K562 (cell line): Measurements from ENCODE around the gene CABLES1. TPM values are rescaled to one million over a fixed set of nuclear protein-coding genes. Genes with fewer than 3 reads are reported as not detected.

Experiments
- ATAC-seq: fragments of 200-7000 bp; cut with Tn5 transposase; 3 replicates; pipeline ENCODE4 v1.9.1; 2020; ENCODE audit warnings: moderate library complexity
- BruUV-seq: library from RNA; stranded (reverse); fragments of 400-500 nt; replicated peaks from 2 replicates; lab custom pipeline; 2021; lab: Mats Ljungman, UMichigan
- CTCF ChIA-PET: fragments of 300-600 bp; formaldehyde crosslinking; extraction: SDS; loops from one replicate; lab custom pipeline; 2021; ENCODE audit warnings: low intra/inter-chr PET ratio; lab: Yijun Ruan, JAX
- POLR2A ChIA-PET: fragments of 300-600, 350-650 bp; sonication (Branson Sonifier 250); formaldehyde crosslinking; extraction: SDS; loops from one replicate; lab custom pipeline; 2021; ENCODE audit warnings: antibody characterized with exemption, inconsistent platforms; lab: Yijun Ruan, JAX
- DNase-seq, 4 experiments: peaks; one replicate each; pipeline versions ENCODE4 v3.0.0 to v3.0.0-alpha.2; 2011 to 2018; ENCODE audit warnings: low spot score in 3 of 4, mixed read lengths in 3 of 4; ENCODE audit errors: extremely low read depth in 1 of 4
- FAIRE-seq: peaks from 2 replicates; lab custom pipeline; 2011; peaks lifted over from hg19 to GRCh38; lab: Jason Lieb, UNC
- H2AFZ ChIP-seq: 2 replicates; pipeline ENCODE4 v1.6.0; 2011; ENCODE audit warnings: low read depth, low read length, control low read depth, inconsistent platforms
- H3K27ac ChIP-seq: fragments of 200-600 bp; 3 replicates; pipeline ENCODE4 v1.8.0; 2011; ENCODE audit warnings: low read depth, mild to moderate bottlenecking, control low read depth, inconsistent platforms, low read length, moderate library complexity, mixed read lengths; ENCODE audit errors: extremely low read depth
- H3K27me3 ChIP-seq, 2 experiments: fragments of 300-600 bp in 1 of 2; 2 replicates in 1 of 2; 3 replicates in 1 of 2; pipeline versions ENCODE4 v1.6.0 to v1.8.0; 2011; ENCODE audit warnings: inconsistent platforms in 2 of 2, low read length in 2 of 2, mild to moderate bottlenecking in 1 of 2, mixed read lengths in 1 of 2, moderate library complexity in 1 of 2; ENCODE audit not compliant: control insufficient read depth in 2 of 2, insufficient read depth in 2 of 2
- H3K36me3 ChIP-seq: fragments of 300-600 bp; 3 replicates; pipeline ENCODE4 v1.8.0; 2011; ENCODE audit warnings: mild to moderate bottlenecking, low read length, inconsistent platforms; ENCODE audit not compliant: control insufficient read depth, insufficient read depth
- H3K4me1 ChIP-seq, 2 experiments: fragments of 200-600 bp in 1 of 2; replicated peaks in 1 of 2; 2 replicates in 1 of 2; 3 replicates in 1 of 2; pipeline versions ENCODE4 v1.5.1 to v1.8.0; 2011; ENCODE audit warnings: inconsistent platforms in 2 of 2, low read length in 2 of 2, mild to moderate bottlenecking in 1 of 2, mixed read lengths in 1 of 2, moderate library complexity in 1 of 2; ENCODE audit not compliant: control insufficient read depth in 2 of 2, insufficient read depth in 2 of 2
- H3K4me2 ChIP-seq: 2 replicates; pipeline ENCODE4 v1.6.1; 2011; ENCODE audit warnings: low read length, control low read depth, inconsistent platforms, mixed read lengths; ENCODE audit not compliant: insufficient read depth
- H3K4me3 ChIP-seq: fragments of 200-600 bp; sonication (generic), shearing (Covaris generic); 2 replicates; pipeline ENCODE4 v1.5.1; 2016; ENCODE audit warnings: control low read depth, inconsistent platforms
- H3K79me2 ChIP-seq: fragments of 200-600 bp; 3 replicates; pipeline ENCODE4 v1.8.0; 2011; ENCODE audit warnings: low read length, inconsistent platforms; ENCODE audit not compliant: control insufficient read depth, insufficient read depth
- H3K9ac ChIP-seq, 2 experiments: 2 replicates each; pipeline versions ENCODE4 v1.6.0 to v1.6.1; 2011; ENCODE audit warnings: low read depth in 2 of 2, low read length in 2 of 2, control low read depth in 1 of 2, inconsistent platforms in 1 of 2, mild to moderate bottlenecking in 1 of 2, mixed read lengths in 1 of 2; ENCODE audit not compliant: insufficient read depth in 1 of 2
- H3K9me1 ChIP-seq: one replicate; pipeline ENCODE4 v1.6.0; 2011; ENCODE audit warnings: inconsistent platforms, mild to moderate bottlenecking, low read length, moderate library complexity; ENCODE audit not compliant: control insufficient read depth, insufficient read depth
- H3K9me3 ChIP-seq: replicated peaks from 2 replicates; pipeline ENCODE4 v1.5.1; 2011; ENCODE audit warnings: low read depth, low read length, inconsistent platforms; ENCODE audit not compliant: control insufficient read depth, insufficient read depth
- H4K20me1 ChIP-seq: replicated peaks from 2 replicates; pipeline ENCODE4 v1.6.1; 2011; ENCODE audit warnings: low read length, inconsistent platforms, mixed read lengths; ENCODE audit not compliant: control insufficient read depth, insufficient read depth
- ARID1B ChIP-seq: fragments of 450-650 bp; IDR thresholded peaks from 2 replicates; pipeline ENCODE4 v1.6.1; 2016; ENCODE audit warnings: antibody characterized with exemption, mild to moderate bottlenecking, inconsistent platforms
- ASH1L ChIP-seq: fragments of 450-650 bp; IDR thresholded peaks from 2 replicates; pipeline ENCODE4 v1.6.1; 2018; ENCODE audit warnings: borderline replicate concordance, mild to moderate bottlenecking, low read depth; ENCODE audit not compliant: partially characterized antibody
- CBX2 ChIP-seq: fragments of 200-600 bp; sonication (generic); IDR thresholded peaks from one replicate; pipeline ENCODE4 v1.6.1; 2012; ENCODE audit warnings: mild to moderate bottlenecking, low read length, inconsistent platforms; ENCODE audit not compliant: insufficient read depth, poor library complexity, severe bottlenecking
- DMBX1 ChIP-seq: fragments of 250-450 bp; sonication (Bioruptor Pico); IDR thresholded peaks from 2 replicates; pipeline ENCODE4 v1.8.0; 2022; ENCODE audit warnings: inconsistent platforms, mild to moderate bottlenecking, moderate library complexity, borderline replicate concordance
- ETS2 ChIP-seq: IDR thresholded peaks from 2 replicates; pipeline ENCODE4 v1.6.1; 2016; ENCODE audit warnings: borderline replicate concordance, missing genetic modification characterization, mild to moderate bottlenecking, moderate library complexity, missing compliant biosample characterization; ENCODE audit not compliant: poor library complexity, severe bottlenecking
- IFI16 ChIP-seq: fragments of 250-450 bp; sonication (Bioruptor Pico); IDR thresholded peaks from 2 replicates; pipeline ENCODE4 v2.1.2; 2022; ENCODE audit warnings: mild to moderate bottlenecking, inconsistent platforms
- IRF9 ChIP-seq: fragments of 450-650 bp; IDR thresholded peaks from 2 replicates; pipeline ENCODE4 v1.6.1; 2016; ENCODE audit warnings: missing biosample characterization, missing genetic modification characterization
- KDM1A ChIP-seq, 2 experiments: fragments of 450-650 bp; IDR thresholded peaks; 2 replicates each; pipeline ENCODE4 v1.6.1; 2016; ENCODE audit warnings: mild to moderate bottlenecking in 2 of 2
- NBN ChIP-seq: fragments of 450-650 bp; IDR thresholded peaks from 2 replicates; pipeline ENCODE4 v1.6.1; 2016; ENCODE audit warnings: low read depth, mild to moderate bottlenecking
- RFX5 ChIP-seq: IDR thresholded peaks from 2 replicates; pipeline ENCODE4 v1.6.1; 2011; ENCODE audit warnings: low read depth, mild to moderate bottlenecking, improper control_type of control experiment, low read length
- SMAD1 ChIP-seq: fragments of 150-350 bp; IDR thresholded peaks from 2 replicates; pipeline ENCODE4 v1.6.1; 2014; ENCODE audit warnings: low read length, low read depth; ENCODE audit not compliant: partially characterized antibody
- SUPT5H ChIP-seq: fragments of 450-650 bp; IDR thresholded peaks from 2 replicates; pipeline ENCODE4 v1.6.1; 2016
- ZBTB1 ChIP-seq: sonication (generic); formaldehyde crosslinking; IDR thresholded peaks from 2 replicates; pipeline ENCODE4 v1.8.1; 2023; ENCODE audit warnings: missing genetic modification reagents, low read depth, mild to moderate bottlenecking, borderline replicate concordance
- ZEB2 ChIP-seq: fragments of 450-650 bp; IDR thresholded peaks from 2 replicates; pipeline ENCODE4 v1.6.1; 2016
- ZNF134 ChIP-seq: fragments of 250-450 bp; sonication (Bioruptor Pico); conservative IDR thresholded peaks from 2 replicates; pipeline ENCODE4 v1.4.0; 2020
- ZNF407 ChIP-seq: fragments of 450-650 bp; IDR thresholded peaks from 2 replicates; pipeline ENCODE4 v1.6.1; 2016; ENCODE audit warnings: low read depth
- WGBS: fragments of 100-300 bp; shearing (Covaris generic); methylation state at CpG from one replicate; pipeline ENCODE4 v1.1.6; 2016; ENCODE audit warnings: low coverage, mixed read lengths; ENCODE audit not compliant: insufficient coverage; ENCODE audit errors: missing lambda C conversion rate; 5-methylcytosine and 5-hydroxymethylcytosine counted together
- in situ Hi-C: fragments of 300-500 bp; cut with MboI; formaldehyde crosslinking; loops from 4 replicates; pipeline ENCODE4 v1.15.0; 2018; ENCODE audit warnings: inconsistent platforms, mixed read lengths
- intact Hi-C: fragments of 100-400 bp; cut with micrococcal nuclease; formaldehyde crosslinking; loops from 2 replicates; pipeline ENCODE4 v1.14.2; 2022
- polyA plus RNA-seq, 8 experiments: library from polyadenylated mRNA; depleted of rRNA in 4 of 8; stranded (reverse) in 5 of 8; unstranded in 3 of 8; fragments of >200 nt; fragmentation: Nextera tagmentation in 2 of 8; fragmentation: Illumina TruSeq in 1 of 8; extraction: Ambion mirVana in 2 of 8; extraction: Trizol in 1 of 8; gene quantifications; 2 replicates each; pipeline versions ENCODE4 v1.2.1 to v1.2.3, GENCODE V29; 2011 to 2014; ENCODE audit warnings: inconsistent platforms in 1 of 8, missing spikeins in 1 of 8
- total RNA-seq, 7 experiments: library from RNA; depleted of rRNA in 6 of 7; stranded (reverse); fragments of >200 nt in 6 of 7; fragmentation: Illumina TruSeq in 2 of 7; extraction: Trizol in 2 of 7; gene quantifications; 2 replicates each; pipeline versions ENCODE4 v1.2.1 to v1.2.3, GENCODE V29; 2011 to 2021; ENCODE audit warnings: low replicate concordance in 1 of 7

The CABLES1 gene
- total and polyA plus RNA-seq, 9 of the 15 experiments (the other 6 are each of a cell fraction or from before 2014, with no cell fraction given): 0.04 to 0.10 (median 0.06) TPM; not detected in 3

- POLR2A ChIA-PET: no interaction called here
- DNase-seq (no peak), ATAC-seq (no peak), FAIRE-seq (no peak)
- Histone ChIP-seq H3K27ac (no peak overlapping the region), H3K9me1 (no peaks in the 10 kb centered on the region), H3K9me3 (peaks cover 6% of the 10 kb centered on the region), H2AFZ (no peak overlapping the region), H3K27me3 (no peaks in the 10 kb centered on the region; a peak in 1 of 5 replicates), H3K9ac (no peak overlapping the region), H3K4me1 (peaks cover 3 to 8% of the 10 kb centered on the region in 2 experiments), H3K4me3 (no peak overlapping the region), H3K36me3 (no peaks in the 10 kb centered on the region), H3K79me2 (no peaks in the 10 kb centered on the region), H4K20me1 (no peaks in the 10 kb centered on the region), H3K4me2 (no peak overlapping the region)
- intact Hi-C loops: no loop called here
- in situ Hi-C loops: no loop called here
- CTCF ChIA-PET: interaction anchor here (0.6 kb wide), 1 partner anchor 154 kb away, joined by 3 read pairs; no protein-coding TSS in a partner anchor
- WGBS: 17% methylated on average over 6 of the region's 6 CpGs
- BruUV-seq: no TSS peak
- TF ChIP-seq IRF9 (tag) (no peak), NBN (no peak), ARID1B (no peak), ETS2 (tag) (no peak), ZBTB1 (no peak), SMAD1 (no peak), IFI16 (CRISPR knock-in tag) (no peak), ZNF134 (no peak), ZNF407 (no peak), KDM1A (IDR thresholded peaks at IDR 0.05) (no peak), ZEB2 (no peak), CBX2 (no peak), DMBX1 (CRISPR knock-in tag) (no peak), RFX5 (no peak), ASH1L (no peak), SUPT5H (no peak)
Measured at GRCh38 chr18:23267447-23267776, 132.1 kb downstream of the CABLES1 start.
